ELR (cell line): ENCODE measurements around the gene NUDCD3.
"Not testable (repeated sequence)": the region's sequence is repeated elsewhere in the genome, so short reads cannot be mapped to it uniquely, and the experiment has no call there.

ENCODE experiments used
- DNase-seq: peaks from one replicate; pipeline ENCODE4 v3.0.0-alpha.2; 2015; ENCODE audit warnings: low read depth

Gene NUDCD3

GRCh38 chr7:44517175-44517574 is 26.7 kb upstream of the NUDCD3 start:
- DNase-seq, result no peak

GRCh38 chr7:44515590-44516268 is 25.3 kb upstream of the NUDCD3 start:
- DNase-seq, result no peak

GRCh38 chr7:44512736-44513135 is 22.3 kb upstream of the NUDCD3 start:
- DNase-seq, result no peak

GRCh38 chr7:44511863-44512468 is 21.5 kb upstream of the NUDCD3 start:
- DNase-seq, result no peak

- no peak for DNase-seq
These were observed 20.8 kb upstream of the NUDCD3 start for GRCh38 chr7:44511236-44511635.

GRCh38 chr7:44508328-44509030 is 18.0 kb upstream of the NUDCD3 start:
- DNase-seq, result no peak

- DNase-seq, result not testable (repeated sequence)
These were observed 16.3 kb upstream of the NUDCD3 start for GRCh38 chr7:44506592-44507288.

GRCh38 chr7:44505595-44505994 is 15.1 kb upstream of the NUDCD3 start:
- no peak for DNase-seq

GRCh38 chr7:44498230-44498954 is 7.9 kb upstream of the NUDCD3 start:
- no peak for DNase-seq

GRCh38 chr7:44497155-44498027 is 6.9 kb upstream of the NUDCD3 start:
- no peak for DNase-seq

GRCh38 chr7:44496385-44496784 is 5.9 kb upstream of the NUDCD3 start:
- DNase-seq, result no peak

- no peak for DNase-seq
These were observed 4.5 kb upstream of the NUDCD3 start for GRCh38 chr7:44494960-44495359.

GRCh38 chr7:44491229-44491628 is 771 bp upstream of the NUDCD3 start:
- no peak for DNase-seq

- peak; percentile 66 for DNase-seq
These were observed 505 bp downstream of the NUDCD3 start for GRCh38 chr7:44489955-44490350.

- no peak for DNase-seq
These were observed 1.5 kb downstream of the NUDCD3 start for GRCh38 chr7:44488955-44489354.

GRCh38 chr7:44486693-44487092 is 3.8 kb downstream of the NUDCD3 start:
- DNase-seq, result peak; percentile 43

- DNase-seq, result no peak
These were observed 4.5 kb downstream of the NUDCD3 start for GRCh38 chr7:44486001-44486400.

GRCh38 chr7:44484482-44485313 is 5.8 kb downstream of the NUDCD3 start:
- no peak for DNase-seq

GRCh38 chr7:44482502-44483485 is 7.7 kb downstream of the NUDCD3 start:
- no peak for DNase-seq
